NCI-H2227 treated with DMSO at 0.1 percent for 48 hours (cell line): Measurements from ENCODE around the gene ACD.
A peak's percentile ranks its signal among the peaks of the same experiment; 100 is the strongest.

Experiments used
- DNase-seq: peaks from one replicate; lab custom pipeline; 2025; lab: John Stamatoyannopoulos, UW

Gene ACD

DNA sequence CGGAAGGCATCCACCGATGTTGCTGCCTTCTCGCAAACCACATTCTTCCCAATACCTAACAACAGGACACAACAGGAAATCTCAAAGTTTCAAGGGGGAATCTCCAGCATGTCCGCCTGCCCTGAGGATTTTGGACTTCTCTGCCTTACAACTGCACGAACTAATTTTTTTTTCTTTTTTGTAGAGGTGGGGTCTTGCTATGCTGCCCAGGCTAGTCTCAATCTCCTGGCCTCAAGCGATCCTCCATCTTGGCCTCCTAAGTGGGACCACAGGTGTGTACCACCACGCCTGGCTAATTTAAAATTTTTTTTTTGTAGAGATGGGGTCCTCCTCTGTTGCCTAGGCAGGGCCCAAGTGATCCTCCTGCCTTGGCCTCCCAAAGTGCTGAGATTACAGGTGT, 15.9 kb upstream of the ACD start:
- no peak for DNase-seq

DNA sequence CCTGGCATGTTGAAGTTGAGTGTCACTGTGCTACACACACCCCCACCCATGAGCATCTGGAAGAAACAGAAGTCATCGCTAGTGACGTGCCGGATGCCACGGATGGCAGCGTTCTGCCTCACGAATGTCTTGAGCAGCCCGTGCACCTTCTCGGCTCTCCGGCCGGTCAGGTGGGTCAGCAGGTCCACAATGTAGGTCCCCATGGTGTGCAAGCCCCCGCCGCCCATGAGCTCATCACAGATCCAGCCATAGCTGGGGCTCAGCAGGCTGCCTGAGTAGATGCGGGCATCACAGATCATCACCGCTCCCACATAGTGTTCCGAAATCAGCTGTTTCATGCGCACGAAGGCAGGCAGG, 15.5 kb upstream of the ACD start:
- DNase-seq, result no peak

DNA sequence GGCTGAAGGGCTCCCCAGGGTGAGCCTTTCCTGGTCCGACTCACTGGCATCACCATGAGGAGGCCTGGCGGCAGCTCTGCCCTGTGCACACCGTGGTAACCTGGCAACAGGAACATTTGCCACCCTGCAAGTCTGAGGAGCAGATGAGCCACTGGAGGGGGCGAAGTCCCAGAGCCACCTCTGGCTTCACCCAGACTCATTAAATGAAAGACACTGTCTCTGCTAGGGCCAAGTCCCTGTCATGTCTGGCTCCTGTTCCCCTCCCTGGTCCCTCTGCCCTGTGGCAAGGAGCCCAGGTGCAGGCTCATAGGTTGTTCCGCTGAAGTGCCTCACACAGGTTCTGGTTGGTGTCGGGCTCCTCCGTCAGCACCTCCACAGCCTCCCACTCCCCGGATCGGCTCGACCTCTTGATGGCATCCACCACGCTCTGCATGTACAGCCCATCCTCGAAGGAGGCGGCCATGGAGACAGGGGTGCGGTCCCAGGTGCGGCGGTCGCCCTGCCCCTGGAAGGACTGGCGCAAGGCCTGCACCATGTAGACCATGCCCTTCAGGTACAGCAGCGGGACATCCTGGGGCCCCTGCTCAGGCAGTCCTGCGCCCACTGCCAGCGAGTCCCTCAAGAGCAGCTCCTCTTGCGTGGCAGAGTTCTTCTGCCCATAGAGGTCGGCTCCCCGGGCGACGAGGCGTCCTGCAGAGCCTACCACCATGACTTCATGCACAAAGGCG, 15.0 kb upstream of the ACD start:
- no peak for DNase-seq

DNA sequence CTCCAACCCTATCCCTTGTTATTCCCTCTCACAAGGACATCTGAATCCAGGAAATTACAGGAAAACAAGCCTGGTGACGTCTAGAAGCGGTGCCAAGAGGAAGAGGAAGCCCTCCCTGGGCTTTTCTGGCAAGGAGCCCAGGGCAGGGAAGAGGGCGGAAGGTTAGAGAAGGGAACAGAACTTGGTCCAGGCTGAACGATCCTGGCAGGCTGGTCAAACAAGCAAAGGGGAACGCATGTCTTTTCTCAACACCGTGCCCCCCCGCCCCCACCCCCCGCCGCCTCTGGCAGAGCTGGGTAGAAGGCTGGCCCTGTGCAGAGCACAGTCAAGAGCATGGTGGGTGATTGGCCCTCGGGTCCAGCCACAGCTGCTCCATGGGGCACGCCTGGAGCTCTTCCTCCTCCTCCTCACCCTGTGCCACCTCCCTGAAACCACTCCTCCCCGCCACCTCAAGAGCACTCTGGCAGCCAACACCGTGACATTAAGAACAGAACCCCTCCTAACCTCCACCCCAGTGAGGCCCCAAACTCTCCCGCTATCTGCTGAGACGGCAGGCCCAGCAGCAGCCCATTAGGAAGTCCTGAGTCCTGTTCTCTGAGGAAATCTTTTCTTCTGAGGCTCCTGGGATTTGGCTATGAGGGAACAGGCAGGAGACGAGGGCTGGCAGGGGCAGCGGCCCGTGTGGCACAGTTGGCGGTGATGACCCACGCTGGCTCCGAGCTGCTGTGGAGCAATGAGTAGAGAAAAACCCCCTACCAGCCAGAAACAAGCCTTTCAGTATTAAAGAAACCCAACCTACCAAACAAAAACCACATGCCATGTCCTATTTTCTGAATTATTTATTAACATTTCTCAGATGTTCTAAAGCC, 13.9 kb upstream of the ACD start:
- DNase-seq, result no peak

DNA sequence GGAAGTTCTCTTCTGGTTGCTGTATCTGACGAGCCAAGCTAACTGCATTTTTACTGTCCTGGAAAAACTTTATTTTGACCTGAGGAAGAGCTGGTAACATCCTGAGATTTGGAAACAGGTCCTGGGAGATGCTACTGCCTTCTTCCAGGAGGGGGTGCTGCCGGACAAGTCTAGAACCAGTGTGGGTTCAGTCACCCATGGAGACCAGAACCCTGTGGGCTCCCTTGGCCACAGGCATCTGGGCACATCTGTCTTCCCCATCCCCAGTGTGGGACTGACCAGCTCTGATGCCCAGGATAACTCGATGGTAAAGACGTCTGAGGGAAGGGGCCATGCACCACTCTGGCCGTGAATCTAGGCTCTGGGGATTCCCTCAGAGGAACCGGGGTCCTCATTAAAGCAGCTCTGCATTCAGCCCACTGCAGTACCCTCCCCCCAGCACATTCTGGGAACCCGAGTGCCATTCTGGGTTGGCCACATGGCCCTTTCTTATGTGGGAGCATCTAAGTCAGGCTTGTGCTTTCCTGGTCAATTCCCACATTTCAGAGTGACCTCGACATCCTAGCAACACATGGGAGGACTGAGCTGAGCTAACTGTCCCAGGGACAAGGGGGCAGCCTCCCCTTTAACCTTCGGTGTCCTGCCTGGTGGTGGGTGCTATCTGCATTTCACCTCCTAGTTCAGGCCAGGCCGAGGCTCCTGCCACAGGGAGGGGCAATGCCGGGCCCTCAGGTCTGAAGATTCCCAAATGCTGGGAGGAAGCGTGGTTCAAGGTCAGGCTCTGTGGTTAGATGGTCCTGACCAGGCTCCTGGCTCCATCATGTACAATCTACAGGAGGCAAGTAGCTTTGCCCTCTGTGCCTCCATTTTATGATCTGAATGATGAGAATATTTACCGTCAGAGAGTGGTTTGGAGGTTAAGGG, 12.9 kb upstream of the ACD start:
- DNase-seq, result peak; percentile 23

DNA sequence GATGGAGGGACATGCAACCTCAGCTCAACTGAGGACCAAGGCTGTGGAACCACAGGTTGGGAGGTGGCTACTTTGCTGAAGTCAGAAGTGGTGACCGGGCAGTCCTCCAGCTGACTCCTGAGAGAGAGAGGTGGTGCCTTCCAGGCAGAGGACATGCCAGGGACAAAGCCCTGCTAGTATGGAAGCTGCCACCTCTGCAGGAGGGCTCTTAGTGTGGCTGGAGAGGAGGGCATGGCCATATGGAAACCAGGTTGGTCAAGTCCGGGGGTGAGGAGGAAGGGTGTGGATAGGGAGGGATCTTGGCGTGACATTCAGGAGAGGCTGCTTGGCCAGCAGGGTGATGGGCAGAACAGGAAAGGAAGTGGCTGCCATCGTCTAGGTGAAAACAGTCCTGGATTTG, 12.2 kb upstream of the ACD start:
- DNase-seq, result no peak

DNA sequence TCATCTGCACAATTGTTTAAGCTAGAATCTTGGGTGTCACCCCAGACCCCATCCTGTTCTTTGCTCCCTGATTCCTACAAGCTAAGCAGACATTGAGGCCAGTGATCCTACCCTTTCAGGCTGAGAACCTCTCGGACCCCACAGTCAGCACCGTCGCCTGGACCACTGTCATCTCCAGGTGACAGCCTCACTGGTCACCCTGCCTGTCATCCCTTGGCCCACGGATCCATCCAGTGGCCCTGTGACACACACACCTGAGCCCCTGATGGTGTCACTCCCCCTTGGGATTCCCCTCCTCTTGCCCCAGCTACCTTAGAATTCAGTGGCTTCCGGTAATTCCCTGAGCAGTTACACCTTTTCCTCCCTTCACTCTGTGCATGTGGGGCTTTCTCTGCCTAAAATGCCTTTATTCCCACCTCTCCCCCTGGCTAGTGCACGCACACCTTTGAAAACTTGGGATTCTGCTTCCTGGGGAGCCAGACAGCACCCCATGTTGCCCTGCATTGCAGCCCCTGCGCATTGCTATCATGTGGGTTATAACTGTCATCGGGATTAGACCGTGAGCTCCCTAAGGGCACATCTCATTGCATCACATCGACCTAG, 9.5 kb upstream of the ACD start:
- DNase-seq, result no peak

DNA sequence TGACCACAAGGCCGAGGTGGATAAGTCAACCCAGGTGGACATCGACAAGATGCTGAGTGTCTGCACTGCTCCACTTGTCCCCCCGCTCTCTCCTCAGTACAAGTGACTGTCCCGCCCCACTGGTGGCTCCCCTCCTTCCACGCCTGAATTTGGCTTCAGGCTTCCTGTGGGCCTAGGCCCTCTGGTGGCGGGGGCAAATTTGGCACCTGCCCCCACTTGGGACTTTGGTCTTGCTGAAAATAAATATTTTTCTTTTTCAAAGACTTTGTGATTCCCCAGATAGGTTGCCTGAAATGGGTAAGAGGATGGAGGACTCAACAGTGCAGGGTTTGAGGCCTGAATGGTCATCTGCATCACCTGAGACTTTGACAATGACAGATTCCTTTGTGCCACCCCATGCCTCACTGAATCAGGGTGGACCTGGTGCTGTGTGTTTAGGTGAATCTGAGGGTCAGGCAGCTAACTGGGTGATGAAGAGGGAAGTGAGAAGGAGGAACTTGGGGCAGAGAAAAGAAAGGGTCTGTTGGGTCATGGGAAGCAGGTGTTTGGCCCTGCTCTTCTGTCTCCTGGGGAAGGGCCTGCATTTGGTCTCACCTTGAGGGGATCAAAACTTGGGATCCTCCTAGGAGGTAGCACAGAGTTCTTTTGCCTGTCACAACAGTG, 8.6 kb upstream of the ACD start:
- no peak for DNase-seq

DNA sequence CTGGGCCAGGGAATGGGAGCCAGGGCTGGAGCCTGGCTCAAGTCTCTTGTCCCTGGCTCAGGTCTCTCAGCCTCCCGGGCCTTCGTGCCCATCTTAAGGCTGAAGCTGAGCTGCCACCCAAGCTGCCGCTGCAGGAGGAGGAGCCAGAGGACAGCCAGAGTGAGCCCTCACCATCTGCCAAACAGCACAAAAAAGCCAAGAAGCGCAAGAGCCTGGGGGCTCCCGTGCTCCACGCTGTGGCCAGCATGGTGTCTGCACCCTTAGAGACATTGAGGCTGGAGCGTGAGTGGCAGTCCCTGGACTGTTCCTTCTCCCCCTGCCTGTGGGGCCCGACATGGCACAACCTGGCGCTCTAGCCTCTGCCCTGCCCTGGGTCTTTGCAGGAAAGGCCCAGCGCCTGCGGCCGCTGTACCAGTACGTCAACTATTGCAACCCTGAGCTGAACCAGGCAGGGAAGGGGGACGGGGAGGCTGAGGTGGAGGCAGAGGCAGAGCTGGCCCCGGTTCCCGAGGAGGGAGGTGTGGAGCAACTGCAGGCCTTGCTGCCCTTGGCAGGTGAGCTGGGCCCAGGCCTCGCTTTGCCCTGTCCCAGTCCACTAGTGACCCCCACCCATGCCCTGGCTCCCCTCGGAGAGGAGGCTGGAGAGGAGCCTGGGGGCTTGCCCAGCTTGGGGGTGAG, 7.9 kb upstream of the ACD start:
- DNase-seq, result peak; percentile 78

DNA sequence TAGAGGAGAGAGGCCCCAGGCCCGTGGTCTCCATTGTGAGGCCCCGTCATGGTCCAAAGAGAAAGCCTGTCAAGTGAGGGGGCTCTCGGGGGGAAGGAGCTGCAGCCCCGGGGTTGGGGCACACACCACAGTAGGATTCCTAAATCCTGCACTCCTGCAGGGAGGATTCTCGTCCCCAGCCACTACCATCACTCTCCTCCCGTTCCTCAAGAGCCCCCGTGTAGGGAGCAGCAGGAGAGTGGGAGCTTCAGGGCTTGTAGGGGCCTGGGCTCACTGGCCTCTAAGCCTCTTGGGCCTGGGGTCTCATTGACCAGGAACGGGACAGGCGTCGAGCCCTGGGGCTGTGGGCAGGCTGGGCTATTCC, 7.4 kb upstream of the ACD start:
- no peak for DNase-seq

DNA sequence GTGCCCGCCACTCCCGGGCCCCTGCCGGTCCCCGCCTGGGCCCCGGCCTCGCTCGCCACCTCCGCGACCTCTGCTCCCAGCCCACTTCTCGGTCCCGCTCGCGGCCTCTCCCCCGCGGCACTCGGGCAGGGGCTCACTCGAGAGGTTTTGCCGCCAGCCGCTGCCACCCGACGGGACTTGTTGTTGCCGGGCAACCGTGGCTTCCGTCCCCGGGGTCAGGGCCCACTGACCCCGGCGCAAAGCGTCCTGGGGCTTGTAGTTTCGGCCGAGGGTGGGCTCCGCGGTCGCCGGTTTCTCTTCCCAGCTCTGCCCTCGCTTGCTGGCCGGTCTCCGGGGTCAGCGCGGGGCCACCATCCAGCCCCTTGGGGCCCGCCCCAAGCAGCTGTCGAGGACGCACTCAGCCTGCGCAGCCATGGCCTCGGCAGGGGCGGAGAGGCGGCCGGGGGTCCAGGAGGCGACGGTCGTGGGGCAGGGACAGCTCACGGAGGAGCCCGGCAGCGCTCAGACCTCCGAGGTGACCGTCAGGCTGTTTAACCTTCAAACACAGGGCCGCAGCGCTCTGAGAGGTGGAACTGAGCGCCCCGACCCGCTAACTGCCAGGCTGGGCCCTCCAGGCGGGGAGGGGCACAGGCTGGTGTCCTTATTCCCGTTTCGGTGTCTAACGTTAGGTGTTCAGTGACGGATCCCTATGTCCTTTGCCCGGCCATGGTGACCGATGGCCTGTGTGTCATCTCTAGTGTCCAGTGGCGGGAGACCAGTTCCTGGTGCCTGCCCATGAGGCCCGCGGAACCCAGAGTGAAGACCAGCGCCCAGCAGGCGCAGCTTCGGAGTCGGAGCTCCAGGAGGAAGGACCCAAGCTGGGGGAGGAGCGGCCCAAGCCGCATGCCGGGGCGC, 6.7 kb upstream of the ACD start, which contains the start of the genes C16orf86 and ENKD1:
Gene C16orf86 (plus strand): TSS at position 256 of the 894 bp plus-strand sequence. CDS start 157 bp downstream, at position 413.
Gene ENKD1 (minus strand): TSS at position 192 of the 894 bp plus-strand sequence. CDS start 308 bp downstream, outside the sequence.
- DNase-seq, result no peak

DNA sequence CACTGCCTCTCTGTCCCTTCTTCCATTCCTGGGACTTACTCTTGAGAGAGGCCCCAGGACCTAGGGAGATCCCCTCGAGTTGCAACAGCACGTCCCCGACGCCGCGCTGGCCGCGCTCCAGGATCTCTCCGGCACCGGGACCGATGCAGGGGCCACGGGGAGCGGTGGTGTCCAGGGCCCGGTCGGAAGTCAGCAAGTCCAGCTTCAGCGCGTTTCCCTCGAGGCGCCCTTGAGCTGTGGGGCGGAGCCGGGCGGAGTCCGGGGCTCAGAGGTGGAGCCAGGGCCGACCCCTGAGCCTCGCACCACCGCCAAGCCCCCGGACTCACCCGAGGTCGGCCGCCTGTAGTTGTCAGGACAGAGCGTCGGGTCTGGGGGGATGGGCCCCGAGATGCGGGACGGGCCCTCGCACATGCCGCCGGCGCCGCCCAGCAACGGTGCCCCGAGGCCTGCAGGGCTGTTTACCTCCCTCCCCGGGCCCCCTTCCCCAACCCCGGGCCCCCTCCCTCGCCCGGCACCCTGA, 6.0 kb upstream of the ACD start:
- no peak for DNase-seq

DNA sequence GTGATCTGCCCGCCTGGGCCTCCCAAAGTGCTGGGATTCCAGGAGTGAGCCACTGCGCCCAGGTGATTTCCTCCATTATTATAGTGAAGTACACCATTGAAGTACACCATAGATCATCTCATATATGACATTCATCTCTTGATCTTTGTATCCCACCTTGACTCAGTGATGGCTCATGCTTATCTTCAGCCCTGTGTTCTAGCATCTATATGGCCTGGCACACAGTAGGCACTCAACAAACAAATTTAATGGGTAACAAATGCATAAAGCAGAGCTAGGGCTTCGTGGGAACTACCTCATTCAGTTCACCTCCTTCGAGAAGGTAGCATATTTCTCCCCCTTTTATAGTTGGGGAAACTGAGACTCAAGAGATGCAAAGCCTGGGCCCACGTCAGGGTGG, 5.5 kb upstream of the ACD start:
- no peak for DNase-seq

DNA sequence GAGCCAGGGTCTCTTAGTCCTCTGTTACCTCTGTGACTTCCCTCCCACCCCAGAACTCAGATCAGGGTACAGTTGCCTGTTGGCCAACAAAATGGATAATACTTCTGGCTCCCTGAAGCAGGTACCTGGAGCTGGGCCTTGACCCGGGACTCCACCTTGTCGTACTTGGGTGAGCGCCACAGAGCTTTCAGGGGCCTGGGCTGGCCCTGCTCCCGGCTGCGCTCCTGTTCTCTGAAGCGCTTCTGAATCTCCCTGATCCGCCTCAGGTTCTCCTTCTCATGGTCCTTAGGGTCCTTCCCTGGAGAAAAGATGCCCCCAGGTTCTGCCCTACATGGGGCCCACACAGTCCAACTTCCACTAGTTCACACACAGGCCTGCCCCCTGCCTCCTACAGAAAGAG, 4.8 kb upstream of the ACD start:
- DNase-seq, result no peak

DNA sequence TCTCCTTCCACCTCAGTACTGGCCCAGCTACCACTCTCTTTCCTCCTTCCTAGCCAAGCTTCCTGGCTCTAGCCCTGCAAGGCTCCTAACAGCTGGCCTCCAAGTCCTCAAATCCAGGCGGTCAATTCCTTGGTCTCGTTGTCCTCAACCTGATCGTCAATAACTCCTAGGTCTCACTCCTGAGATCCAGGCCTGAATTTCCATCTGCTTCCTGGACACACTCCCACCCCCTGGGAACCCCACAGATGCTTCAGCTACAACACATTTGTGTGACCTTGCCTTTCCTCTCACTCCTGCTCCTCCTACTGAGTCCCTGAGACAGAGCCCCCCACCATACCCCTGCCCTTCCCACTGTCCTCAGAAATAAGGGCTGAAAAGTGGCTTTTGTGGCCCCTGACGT, 4.2 kb upstream of the ACD start:
- DNase-seq, result no peak

DNA sequence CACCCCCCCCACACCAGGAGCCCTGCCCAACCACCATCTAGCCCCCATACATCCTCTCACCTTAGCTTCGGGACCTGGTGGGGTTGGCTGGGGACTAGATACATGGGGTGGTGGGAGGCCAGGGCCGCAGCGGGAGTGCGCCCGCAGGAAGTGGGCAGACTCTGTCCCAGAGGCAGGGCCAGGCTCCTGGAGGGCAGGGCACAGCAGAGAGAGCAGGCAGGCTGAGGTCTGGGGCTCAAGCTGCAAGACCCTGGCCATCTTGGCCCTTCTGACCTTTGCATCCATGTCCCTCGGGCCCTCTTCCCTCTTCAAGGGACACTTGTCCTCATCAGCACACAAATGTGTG, 3.8 kb upstream of the ACD start:
- DNase-seq, result no peak

DNA sequence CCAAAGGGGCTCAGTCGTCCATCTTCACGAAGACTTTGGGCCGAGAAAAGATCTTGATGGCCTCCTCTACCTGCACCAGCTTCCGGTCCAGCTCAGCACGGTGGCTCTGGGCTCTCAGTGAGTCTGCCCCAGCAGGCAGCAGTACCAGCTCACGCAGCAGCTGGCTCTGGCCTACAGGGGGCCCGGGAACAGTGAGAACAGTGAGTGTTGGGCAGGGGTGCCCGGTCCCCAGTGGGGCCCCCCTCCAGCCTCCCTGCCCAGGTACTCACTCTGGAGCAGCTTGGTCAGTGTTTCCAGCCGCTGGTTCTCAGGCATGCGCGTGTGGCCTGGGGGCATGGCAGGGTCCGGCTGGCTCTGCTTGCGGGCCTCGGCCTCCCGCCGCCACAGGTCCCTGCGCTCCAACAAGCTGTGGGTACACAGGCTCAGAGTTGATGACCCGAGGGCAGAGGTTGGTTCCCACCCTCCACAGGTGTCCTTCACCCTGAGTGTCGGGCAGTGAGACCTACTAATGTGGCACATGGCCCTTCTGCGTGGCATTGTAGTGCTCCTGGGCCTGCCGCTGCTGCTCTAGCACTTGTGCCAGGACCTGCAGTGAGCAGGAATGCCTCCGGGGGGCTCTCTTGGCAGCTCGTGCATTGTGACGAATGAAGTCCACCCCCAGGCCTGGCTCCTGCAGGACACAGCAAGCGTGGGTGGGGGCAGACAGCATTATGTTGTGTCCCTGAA, 3.3 kb upstream of the ACD start:
- DNase-seq, result no peak

DNA sequence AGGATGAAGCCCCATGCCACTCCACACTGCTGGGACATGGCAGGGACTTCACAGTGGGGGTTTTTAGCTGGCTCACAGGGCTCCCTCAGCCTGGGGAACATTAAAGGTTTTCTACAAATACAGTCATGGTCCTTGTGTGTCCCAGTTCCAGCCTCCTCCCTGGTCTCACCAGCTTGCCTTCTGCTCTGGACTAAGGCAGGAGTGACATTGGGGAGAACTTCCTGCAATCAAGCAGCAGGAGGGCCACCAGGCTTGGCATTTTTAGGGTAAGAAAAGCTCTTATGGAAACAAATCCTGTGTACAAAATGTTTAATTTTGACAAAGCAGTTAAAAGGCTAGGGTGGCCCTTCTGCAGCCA, 2.6 kb upstream of the ACD start:
- DNase-seq, result no peak
